ENCODE data around the gene FAM78B.

FAM78B gene

GRCh38 chr1:166116026-166116425, 50.8 kb downstream of the FAM78B start:
- no peak for DNase-seq

- DNase-seq: no peak
Measured at GRCh38 chr1:166114419-166114818, 52.4 kb downstream of the FAM78B start.

GRCh38 chr1:166113630-166114029, 53.2 kb downstream of the FAM78B start:
- no peak for DNase-seq

DNA sequence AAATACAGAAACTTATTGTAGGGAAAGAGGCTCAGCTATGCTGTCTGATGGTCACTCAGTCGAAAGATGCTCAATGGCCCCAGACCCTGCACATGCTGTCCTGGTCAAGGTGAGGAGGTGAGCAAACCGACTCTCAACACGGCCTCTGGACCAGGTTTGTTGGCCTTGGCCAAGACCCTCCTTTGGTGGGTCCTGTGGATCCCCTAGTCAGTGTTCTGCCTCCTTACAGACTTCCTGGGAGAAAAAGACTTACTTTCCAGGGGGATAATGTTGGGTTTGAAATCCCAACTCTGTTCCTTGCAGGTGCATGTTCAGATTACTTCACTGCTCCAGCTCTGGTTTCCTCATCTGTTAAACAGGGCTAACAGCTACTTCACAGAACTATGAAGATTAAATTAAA, 53.8 kb downstream of the FAM78B start:
- no peak for DNase-seq

GRCh38 chr1:166112425-166112824, 54.4 kb downstream of the FAM78B start:
- DNase-seq: no peak

GRCh38 chr1:166111430-166111829, 55.4 kb downstream of the FAM78B start:
- no peak for DNase-seq

DNA sequence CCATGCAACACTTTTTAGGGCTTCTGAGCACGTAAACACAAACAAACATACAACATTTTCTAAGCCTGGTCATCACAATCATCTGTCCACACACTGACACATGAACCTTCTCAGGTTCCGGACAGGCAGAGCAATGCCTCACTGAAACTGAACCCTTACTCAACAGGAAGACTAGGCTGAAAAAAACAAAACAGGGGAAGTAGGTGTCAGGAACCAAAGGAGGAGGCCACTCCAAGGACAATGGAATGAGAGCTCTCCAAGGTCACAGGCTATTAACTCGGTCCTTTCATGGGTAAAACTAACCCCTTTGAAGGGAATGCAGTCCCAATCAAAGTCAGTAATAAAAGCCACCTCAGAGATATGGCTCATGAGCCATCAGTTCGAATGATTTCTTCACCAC, 76.6 kb downstream of the FAM78B start:
- DNase-seq: no peak

DNA sequence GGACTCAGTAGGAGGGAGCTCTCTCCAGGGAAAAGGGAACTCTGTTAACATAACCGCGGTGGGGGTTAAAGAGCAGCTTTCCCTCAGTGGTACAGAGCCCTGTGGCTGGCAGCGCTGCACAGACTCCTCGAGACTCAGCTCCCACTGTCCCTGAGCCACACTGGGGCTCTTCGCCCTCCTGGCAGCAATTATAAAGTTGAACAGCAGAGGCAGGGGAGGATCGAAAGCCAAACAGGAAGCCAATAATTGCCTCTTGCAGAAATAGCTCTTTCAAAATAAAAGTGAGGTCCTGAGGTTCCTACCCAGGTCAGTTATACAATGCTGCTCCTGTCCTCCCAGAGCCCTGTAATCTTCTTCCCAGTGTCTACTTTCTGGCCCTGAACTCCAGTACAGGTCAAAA, 77.0 kb downstream of the FAM78B start:
- DNase-seq: no peak

DNA sequence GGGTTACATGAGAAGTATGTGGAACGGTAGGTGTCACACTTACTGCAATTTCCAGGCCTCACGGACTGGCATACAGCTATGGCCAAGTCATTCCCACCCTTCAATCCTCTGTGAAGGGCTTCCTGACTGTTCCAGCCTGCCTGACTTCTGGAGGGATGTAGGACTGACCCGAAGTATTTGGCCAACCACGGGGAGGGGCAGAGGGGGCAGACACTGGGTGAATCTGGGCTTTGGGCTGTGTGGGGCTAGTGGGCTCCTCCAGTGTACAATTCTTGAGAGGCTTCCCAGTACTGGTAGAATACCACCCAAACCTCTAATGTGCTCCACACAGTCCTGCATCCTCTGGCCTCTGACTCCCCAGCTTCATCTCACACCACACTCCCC, 78.2 kb downstream of the FAM78B start:
- no peak for DNase-seq

- DNase-seq: no peak
Measured at GRCh38 chr1:166087734-166088571, 78.8 kb downstream of the FAM78B start.

- DNase-seq: no peak
Measured at GRCh38 chr1:166086113-166086883, 80.5 kb downstream of the FAM78B start.

DNA sequence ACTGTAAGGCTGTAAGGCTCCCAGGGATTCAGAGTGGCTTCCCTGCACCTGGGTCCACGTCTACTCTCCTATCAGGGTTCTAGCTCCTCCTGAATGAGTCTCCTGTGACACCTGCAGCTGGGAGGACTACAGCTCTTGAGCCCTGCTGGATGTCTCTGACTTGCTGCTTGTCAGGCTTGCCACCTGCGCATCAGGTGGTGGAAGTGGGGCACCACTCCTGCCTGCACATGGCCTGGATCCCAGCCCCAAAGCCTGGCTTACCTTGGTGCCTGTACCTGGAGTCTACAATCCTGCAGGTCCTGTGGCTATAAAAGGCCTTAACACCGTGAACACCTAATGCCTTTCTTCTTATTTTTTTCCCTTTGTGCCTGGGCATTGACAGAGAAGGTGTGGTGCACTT, 82.2 kb downstream of the FAM78B start:
- no peak for DNase-seq

- no peak for DNase-seq
Measured at GRCh38 chr1:166083887-166084286, 82.9 kb downstream of the FAM78B start.

GRCh38 chr1:166082601-166083000, 84.2 kb downstream of the FAM78B start:
- DNase-seq: no peak

GRCh38 chr1:166080967-166081870, 85.6 kb downstream of the FAM78B start:
- no peak for DNase-seq

- DNase-seq: no peak
Measured at GRCh38 chr1:166080277-166080966, 86.4 kb downstream of the FAM78B start.

DNA sequence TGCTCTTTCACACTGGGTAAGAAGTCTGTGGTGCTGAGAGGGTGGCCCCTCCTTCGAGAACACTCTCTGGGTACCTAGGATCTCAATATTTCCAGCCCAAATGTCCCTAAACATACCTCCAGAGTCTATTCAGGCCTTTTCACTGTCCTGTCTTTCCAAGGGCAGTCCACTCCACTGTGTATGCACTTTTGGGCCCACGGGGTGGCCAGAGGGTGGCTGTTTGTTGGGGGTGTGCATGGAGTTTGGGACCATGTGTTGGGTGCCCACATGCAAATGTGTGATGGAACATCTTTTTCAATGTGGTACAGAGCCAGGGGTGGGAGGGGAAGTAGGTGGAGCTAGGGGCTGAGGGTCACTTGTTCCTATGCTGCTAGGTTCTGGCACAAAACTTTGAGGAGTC, 87.5 kb downstream of the FAM78B start:
- no peak for DNase-seq

- DNase-seq: no peak
Measured at GRCh38 chr1:166073489-166073888, 93.3 kb downstream of the FAM78B start.

GRCh38 chr1:166069390-166069789, 97.4 kb downstream of the FAM78B start:
- DNase-seq: no peak

DNA sequence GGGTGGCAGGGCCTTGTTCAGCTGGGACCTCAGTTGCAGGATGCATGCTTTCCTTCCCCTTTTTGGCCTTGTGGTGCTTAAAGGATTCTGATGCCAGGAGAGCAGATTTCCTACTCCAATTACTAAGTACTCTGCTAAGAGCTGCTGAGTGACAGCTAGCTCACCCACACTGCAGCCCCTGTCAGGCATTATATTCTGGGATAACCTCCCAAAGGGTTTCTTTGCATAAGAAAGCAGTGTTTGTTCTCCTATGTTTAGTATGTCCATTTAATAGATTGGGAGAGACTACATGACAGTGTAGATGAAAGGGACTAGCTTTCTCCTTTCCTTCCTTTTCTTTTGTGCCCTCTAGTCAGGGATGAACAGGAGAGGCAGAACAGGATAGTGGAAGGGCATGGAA, 100.7 kb downstream of the FAM78B start:
- DNase-seq: no peak

DNA sequence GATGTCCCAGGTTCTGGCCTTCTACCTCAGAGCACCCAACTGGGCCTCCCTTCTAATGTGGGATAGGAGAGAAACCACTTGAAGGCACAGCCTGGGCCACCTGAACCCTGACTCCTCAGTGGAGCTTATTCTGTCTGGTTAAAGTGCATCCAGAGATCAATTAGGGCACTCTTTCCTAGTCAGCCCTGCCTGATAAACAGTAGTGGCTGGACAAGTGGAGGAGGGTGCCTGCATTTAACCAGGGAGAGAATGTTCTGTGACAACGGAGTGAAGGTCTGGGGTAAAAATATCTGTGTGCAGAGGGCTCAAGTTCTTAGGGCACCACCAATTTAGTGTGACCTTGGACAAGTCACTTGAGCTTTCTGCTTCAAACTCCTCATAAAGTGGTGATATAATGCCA, 101.8 kb downstream of the FAM78B start:
- DNase-seq: no peak

- no peak for DNase-seq
Measured at GRCh38 chr1:166064313-166064926, 102.4 kb downstream of the FAM78B start.

All from effector CD4-positive, alpha-beta T cell (primary cell).